GM21737 (cell line): Measurements from ENCODE around the gene SBK2.
"Not testable (repeated sequence)": the region's sequence is repeated elsewhere in the genome, so short reads cannot be mapped to it uniquely, and the experiment has no call there.

Experiments used
- ATAC-seq: cut with Tn5 transposase; IDR thresholded peaks from one replicate; pipeline ENCODE4 v1.9.1; 2021; ENCODE audit warnings: mild to moderate bottlenecking, moderate library complexity; ENCODE audit not compliant: unreplicated experiment

The SBK2 gene, protein sequence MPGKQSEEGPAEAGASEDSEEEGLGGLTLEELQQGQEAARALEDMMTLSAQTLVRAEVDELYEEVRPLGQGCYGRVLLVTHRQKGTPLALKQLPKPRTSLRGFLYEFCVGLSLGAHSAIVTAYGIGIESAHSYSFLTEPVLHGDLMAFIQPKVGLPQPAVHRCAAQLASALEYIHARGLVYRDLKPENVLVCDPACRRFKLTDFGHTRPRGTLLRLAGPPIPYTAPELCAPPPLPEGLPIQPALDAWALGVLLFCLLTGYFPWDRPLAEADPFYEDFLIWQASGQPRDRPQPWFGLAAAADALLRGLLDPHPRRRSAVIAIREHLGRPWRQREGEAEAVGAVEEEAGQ

GRCh38 chr19:55536951-55537740 is at the start of gene SBK2:
TSS of gene SBK2 (minus strand) at chr19:55537133. CDS start at chr19:55536294, 839 bp downstream.
- ATAC-seq = no peak

DNA sequence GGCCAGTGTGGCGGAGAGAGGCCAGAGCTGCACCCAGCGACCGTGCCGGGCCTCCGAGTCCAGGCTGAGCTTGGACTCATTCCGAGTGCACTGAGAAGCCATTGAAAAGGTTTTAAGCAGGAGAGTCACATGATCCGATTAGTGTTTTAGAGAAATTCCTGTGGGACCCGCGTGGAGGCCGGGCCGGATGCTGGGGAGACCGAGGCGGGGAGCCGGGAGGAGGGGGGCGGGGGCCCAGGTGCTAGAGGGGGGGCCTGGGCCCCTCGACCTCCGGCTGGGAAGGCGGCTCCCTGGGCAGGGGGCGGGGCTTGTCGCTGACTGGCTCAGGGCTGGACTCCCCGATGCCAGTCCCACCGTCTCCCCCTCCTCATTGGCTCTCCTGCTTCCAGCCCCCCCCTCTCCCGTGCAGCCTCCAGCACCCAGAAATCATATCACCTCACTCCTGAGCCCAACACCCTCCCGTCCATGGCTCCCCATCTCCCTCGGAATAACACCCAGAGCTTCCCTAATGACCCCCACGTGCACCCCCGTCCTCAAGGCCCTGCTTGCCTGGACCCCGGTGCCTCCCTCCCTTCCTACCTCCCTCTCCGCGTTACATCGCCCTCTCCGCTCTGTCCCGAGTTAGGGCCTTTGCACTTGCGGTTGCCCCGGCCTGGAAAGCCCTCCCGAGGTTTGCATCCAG is 48.9 kb upstream of the SBK2 start:
- no peak for ATAC-seq

DNA sequence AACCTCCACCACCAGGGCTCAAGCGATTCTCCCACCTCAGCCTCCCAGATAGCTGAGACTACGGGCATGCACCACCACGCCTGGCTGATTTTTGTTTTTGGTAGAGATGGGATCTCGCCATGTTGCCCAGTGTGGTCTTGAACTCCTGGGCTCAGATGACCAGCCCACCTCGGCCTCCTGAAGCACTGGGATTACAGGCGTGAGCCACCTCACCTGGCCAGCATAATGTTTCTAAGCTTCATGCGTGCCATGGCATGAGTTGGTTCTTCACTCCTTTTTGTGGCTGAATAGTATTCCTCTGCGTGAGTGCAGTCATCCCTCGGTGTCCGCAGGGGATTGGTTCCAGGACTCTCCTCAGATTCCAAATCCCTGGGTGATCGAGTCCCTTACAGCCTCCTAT is 47.9 kb upstream of the SBK2 start:
- no peak for ATAC-seq

GRCh38 chr19:55583897-55584296 is 47.0 kb upstream of the SBK2 start:
- not testable (repeated sequence) for ATAC-seq

DNA sequence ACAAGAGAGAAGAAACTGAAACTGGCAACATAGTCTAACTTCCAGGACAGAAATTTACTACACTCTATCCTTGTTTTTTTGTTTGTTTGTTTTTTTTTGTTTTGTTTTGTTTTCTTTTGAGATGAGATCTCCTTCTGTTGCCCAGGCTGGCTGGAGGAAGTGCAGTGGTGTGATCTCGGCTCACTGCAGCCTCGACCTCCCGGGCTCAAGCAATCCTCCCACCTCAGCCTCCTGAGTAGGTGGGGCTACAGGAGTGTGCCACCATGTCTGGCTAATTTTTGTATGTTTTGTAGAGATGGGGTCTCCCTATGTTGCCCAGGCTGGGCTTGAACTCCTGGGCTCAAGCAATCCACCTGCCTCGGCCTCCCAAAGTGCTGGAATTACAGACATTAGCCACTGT is 45.4 kb upstream of the SBK2 start:
- not testable (repeated sequence) for ATAC-seq

DNA sequence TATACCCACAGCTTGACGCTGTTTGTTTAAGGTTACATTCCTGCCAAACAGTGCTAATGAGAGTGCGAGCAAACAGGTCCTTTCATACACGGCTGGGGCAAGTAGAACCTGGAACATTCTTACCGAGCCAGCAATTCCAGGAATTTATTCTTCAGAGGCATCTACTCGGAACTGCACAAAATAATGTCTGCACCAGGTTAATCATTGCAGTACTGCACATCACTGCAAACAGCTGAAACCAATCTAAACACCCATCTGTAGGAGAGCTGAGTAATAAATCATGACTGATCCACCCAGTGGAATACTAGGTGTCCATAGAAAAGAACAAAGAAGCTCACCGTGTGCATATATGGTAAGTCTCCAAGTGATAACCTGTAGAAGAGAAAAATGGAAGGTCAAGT is 44.9 kb upstream of the SBK2 start:
- ATAC-seq = no peak

DNA sequence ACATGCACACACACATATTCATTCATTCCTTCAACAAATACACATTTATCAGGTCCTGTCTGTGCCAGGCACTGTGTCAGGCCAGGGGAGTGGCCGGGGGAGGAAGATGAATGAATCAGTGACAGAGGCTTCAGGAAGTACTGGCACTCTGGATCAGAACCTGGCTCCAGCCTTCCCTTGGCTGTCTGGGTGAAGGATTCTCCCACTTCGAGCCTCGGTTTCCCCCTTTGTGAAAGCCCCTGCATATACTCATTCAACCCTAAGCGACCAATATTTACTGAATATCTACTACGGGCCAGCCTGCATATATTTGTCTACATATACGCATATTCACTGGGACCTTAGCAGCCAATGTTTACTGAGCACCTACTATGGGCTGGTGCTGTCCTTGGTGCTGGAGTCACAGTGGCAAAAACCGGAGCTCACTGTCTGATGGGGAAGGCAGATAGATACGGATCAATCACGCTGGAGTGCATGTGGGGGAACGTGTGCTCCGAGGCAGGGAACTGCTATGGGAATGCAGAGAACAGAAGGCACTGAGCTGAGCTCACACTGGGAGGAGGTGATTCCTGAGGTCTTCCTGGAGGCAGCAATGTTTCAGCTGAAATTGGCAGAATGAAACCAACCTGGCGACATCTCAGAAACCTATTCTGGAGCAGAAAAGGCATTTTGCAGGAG is 44.4 kb upstream of the SBK2 start:
- no peak for ATAC-seq

DNA sequence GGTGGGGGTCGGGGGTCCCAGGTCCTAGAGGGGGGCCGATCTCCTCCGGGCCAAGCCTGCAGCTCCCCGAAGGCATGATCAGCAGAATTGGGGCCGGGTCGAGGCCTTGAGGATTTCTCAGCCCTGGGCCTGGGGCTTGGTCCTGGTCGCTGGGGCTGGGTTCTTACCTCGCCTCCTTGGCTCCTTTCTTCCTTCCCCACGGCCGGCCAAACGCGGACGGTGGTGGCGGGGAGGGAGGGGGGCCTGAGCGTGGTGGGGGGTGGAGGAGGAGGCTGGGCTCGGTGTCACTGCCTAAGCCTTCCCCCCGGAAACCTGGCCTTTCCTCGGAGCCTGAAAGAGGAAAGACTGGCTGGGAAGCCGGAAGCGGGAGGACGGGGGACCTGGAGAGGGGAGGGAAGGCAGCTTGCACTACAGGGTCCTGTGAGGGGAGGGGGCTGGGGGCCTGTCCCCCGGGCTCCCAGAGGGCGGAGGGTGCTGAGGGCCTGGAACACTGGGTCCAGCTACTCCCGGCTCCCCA is 43.8 kb upstream of the SBK2 start, which contains the start of gene ZNF579:
Gene ZNF579, minus strand, starts transcription at position 221 of the 517 bp plus-strand sequence. CDS start 1,209 bp downstream, outside the sequence.
- no peak for ATAC-seq

GRCh38 chr19:55579766-55580621 is 43.1 kb upstream of the SBK2 start:
- ATAC-seq = no peak

GRCh38 chr19:55578761-55579747 is 42.1 kb upstream of the SBK2 start:
- ATAC-seq = no peak

DNA sequence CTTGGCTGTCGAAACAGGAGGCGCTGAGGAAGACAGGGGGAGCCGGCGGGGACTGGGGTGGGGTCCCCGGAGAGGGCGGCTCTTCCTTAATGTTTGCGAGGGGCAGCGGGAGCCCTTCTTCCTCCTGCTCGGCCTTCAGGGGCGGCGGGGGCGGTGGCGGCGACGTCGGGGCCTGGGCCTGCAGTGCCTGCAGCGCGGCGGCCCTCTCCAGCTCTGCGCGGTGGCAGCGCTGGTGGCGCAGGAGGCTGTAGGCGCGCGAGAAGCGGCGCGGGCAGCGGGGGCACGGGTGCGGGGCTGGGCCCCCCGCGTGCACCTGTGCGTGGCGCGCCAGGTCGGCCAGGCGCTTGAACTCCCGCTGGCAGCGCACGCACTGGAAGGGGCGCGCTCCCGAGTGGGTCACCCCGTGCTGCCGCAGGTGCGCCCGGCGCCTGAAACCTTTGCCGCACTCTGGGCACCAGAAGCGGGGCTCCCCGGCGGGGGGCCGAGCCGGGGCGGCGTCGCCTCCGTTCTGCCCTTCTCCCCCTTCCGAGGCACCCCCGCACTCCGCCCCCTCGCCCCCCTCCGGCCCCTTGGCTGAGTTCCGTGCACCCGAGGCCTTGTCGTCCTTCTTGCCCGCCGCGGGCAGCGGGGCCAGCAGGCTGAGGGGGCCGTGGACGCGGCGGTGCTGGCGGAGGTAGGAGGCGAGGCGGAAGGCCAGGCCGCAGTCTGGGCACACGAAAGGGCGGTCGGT is 41.3 kb upstream of the SBK2 start:
- ATAC-seq = no peak

GRCh38 chr19:55576746-55577145 is 39.8 kb upstream of the SBK2 start:
- ATAC-seq = no peak

GRCh38 chr19:55573929-55574328 is 37.0 kb upstream of the SBK2 start:
- ATAC-seq = not testable (repeated sequence)

DNA sequence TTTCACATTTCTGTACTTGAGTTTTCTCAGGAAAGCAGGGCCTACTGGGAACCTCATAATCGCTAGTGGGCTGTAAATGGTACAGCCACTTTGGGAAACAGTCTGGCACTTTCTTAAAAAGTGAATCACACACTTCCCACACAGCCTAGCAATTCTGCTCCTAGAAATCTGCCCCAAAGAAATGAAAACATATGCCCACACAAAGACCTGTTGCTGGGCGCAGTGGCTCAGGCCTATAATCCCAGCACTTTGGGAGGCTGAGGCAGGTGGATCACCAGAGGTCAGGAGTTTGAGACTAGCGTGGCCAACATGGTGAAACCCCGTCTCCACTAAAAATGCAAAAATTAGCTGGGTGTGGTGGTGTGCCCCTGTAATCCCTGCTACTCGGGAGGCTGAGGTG is 32.5 kb upstream of the SBK2 start:
- ATAC-seq = not testable (repeated sequence)

DNA sequence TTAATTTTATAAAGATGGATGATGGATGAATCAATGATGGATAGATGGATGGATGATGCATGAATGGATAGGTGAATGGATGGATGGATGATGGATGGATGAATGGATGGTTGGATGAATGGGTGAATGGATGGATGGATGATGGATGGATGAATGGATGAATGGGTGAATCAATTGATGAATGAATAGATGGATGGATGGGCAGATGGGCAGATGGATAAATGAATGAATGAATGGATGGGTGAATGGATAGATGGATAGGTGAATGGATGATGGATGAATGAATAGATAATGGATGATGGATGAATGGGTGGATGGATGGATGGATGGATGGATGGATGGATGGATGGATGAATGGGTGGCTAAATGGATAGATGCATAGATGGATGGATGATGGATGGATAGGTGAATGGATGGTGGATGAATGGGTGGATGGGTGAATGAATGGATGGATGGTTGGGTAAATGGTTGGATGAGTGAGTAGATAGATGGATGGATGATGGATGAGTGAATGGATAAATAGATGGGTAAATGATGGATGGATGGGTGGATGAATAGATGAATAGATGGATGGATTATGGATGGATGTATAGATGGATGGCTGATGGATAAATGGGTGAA is 30.9 kb upstream of the SBK2 start:
- no peak for ATAC-seq

DNA sequence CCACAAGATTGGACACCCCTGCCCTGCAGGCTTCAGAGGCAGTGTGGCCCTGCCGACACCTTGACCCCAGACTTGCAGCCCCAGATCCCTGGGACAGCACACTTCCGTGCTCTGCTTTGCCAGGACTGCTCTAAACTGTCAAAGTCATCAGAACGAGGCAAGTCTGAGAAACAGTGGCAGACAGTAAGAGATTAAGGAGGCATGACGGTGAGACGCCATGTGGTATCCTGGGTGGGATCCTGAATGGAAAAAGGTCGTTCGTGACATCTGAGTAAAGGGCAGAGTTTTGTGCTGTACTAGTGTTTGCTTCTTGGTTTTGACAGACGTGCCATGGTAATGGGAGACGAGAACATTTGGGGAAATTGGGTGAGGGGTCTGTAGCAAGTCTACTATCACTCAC is 29.9 kb upstream of the SBK2 start:
- no peak for ATAC-seq

- ATAC-seq = no peak
Measured at GRCh38 chr19:55563261-55563690, 26.3 kb upstream of the SBK2 start.
